GM12878 (cell line): ENCODE measurements around the gene DNAJB6. TPM values are rescaled to one million over a fixed set of nuclear protein-coding genes. Genes with fewer than 3 reads are reported as not detected.

Source experiments
- ATAC-seq: fragments of 200-7000 bp; cut with Tn5 transposase; 3 replicates; pipeline ENCODE4 v1.9.1; 2020; ENCODE audit warnings: mild to moderate bottlenecking, moderate library complexity
- BruUV-seq: library from RNA; stranded (reverse); fragments of 400-500 nt; replicated peaks from 2 replicates; lab custom pipeline; 2021; lab: Mats Ljungman, UMichigan
- CTCF ChIA-PET: fragments of 300-600 bp; sonication (Branson Sonifier 250); formaldehyde crosslinking; extraction: SDS; loops from one replicate; lab custom pipeline; 2021; ENCODE audit warnings: inconsistent platforms; lab: Yijun Ruan, JAX
- POLR2A ChIA-PET: fragments of 350-600 bp; formaldehyde crosslinking; extraction: SDS; loops from one replicate; lab custom pipeline; 2021; ENCODE audit warnings: inconsistent platforms; lab: Charles Lee
- RAD21 ChIA-PET: fragments of 300-600 bp; sonication (Branson Sonifier 250); formaldehyde crosslinking; loops from one replicate; lab custom pipeline; 2023; ENCODE audit warnings: antibody characterized with exemption; ENCODE audit not compliant: unreplicated experiment; lab: Charles Lee
- SMC1A ChIA-PET: fragments of 300-600 bp; sonication (Branson Sonifier 250); formaldehyde crosslinking; loops from one replicate; lab custom pipeline; 2023; ENCODE audit not compliant: unreplicated experiment, uncharacterized antibody; lab: Charles Lee
- DNase-seq: peaks from one replicate; pipeline ENCODE4 v3.0.0-alpha.2; 2011; ENCODE audit warnings: low read depth, low spot score
- FAIRE-seq: peaks from 3 replicates; lab custom pipeline; 2011; peaks lifted over from hg19 to GRCh38; lab: Jason Lieb, UNC
- H2AFZ ChIP-seq: 2 replicates; pipeline ENCODE4 v1.6.0; 2011; ENCODE audit warnings: low read depth, low read length, control low read depth; ENCODE audit not compliant: control insufficient read depth
- H3K27ac ChIP-seq: 2 replicates; pipeline ENCODE4 v1.5.1; 2011; ENCODE audit warnings: control low read depth; ENCODE audit not compliant: control insufficient read depth, insufficient read depth
- H3K27me3 ChIP-seq, 2 experiments: replicated peaks in 1 of 2; 2 replicates each; pipeline versions ENCODE4 v1.6.0 to v1.6.1; 2011; ENCODE audit warnings: low read length in 1 of 2; ENCODE audit not compliant: control insufficient read depth in 2 of 2, insufficient read depth in 2 of 2
- H3K36me3 ChIP-seq, 2 experiments: 2 replicates each; pipeline ENCODE4 v1.5.1; 2011; ENCODE audit warnings: low read length in 1 of 2; ENCODE audit not compliant: control insufficient read depth in 2 of 2, insufficient read depth in 2 of 2
- H3K4me1 ChIP-seq: 2 replicates; pipeline ENCODE4 v1.6.1; 2011; ENCODE audit warnings: mild to moderate bottlenecking, low read length, moderate library complexity, mixed read lengths; ENCODE audit not compliant: control insufficient read depth, insufficient read depth
- H3K4me2 ChIP-seq: 2 replicates; pipeline ENCODE4 v1.6.0; 2011; ENCODE audit warnings: control low read depth; ENCODE audit not compliant: control insufficient read depth, insufficient read depth
- H3K4me3 ChIP-seq: fragments of 200-600 bp; sonication (generic); 2 replicates; pipeline ENCODE4 v1.5.1; 2016
- H3K79me2 ChIP-seq: 2 replicates; pipeline ENCODE4 v1.6.0; 2011; ENCODE audit warnings: low read length; ENCODE audit not compliant: control insufficient read depth, insufficient read depth
- H3K9ac ChIP-seq: 2 replicates; pipeline ENCODE4 v1.8.0; 2011; ENCODE audit warnings: low read length, control low read depth, mixed read lengths; ENCODE audit not compliant: control insufficient read depth, insufficient read depth
- H3K9me3 ChIP-seq: replicated peaks from 3 replicates; pipeline ENCODE4 v1.5.1; 2011; ENCODE audit warnings: mild to moderate bottlenecking, low read length; ENCODE audit not compliant: control insufficient read depth, insufficient read depth
- H4K20me1 ChIP-seq: 2 replicates; pipeline ENCODE4 v1.6.0; 2011; ENCODE audit not compliant: control insufficient read depth, insufficient read depth
- BRCA1 ChIP-seq: IDR thresholded peaks from 2 replicates; pipeline ENCODE4 v1.6.1; 2011; ENCODE audit warnings: low read depth, low read length, improper control_type of control experiment
- EP300 ChIP-seq, 2 experiments: fragments of 150-350 bp in 1 of 2; IDR thresholded peaks; 2 replicates each; pipeline ENCODE4 v1.6.1; 2011 to 2012; ENCODE audit warnings: low read depth in 2 of 2, low read length in 2 of 2, borderline replicate concordance in 1 of 2, improper control_type of control experiment in 1 of 2, inconsistent platforms in 1 of 2; ENCODE audit not compliant: control insufficient read depth in 1 of 2
- EZH2 ChIP-seq: IDR thresholded peaks from 2 replicates; pipeline ENCODE4 v1.6.1; 2012; ENCODE audit warnings: low read depth, mild to moderate bottlenecking, control low read depth, inconsistent platforms, low read length, borderline replicate concordance; ENCODE audit not compliant: control insufficient read depth
- HSF1 ChIP-seq: fragments of 150-350 bp; IDR thresholded peaks from 2 replicates; pipeline ENCODE4 v1.6.1; 2014; ENCODE audit warnings: mild to moderate bottlenecking, low read depth, low read length
- KAT2A ChIP-seq: conservative IDR thresholded peaks from 2 replicates; pipeline ENCODE4 v1.6.1; 2011; ENCODE audit warnings: low read depth, low read length; ENCODE audit not compliant: control insufficient read depth
- NFIC ChIP-seq: IDR thresholded peaks from 2 replicates; pipeline ENCODE4 v1.6.1; 2012; ENCODE audit warnings: low read depth, mild to moderate bottlenecking, inconsistent platforms, low read length, moderate library complexity
- NFYB ChIP-seq: IDR thresholded peaks from 2 replicates; pipeline ENCODE4 v1.6.1; 2011; ENCODE audit warnings: low read depth, mild to moderate bottlenecking, low read length, improper control_type of control experiment, moderate library complexity; ENCODE audit not compliant: insufficient read depth
- RAD51 ChIP-seq: fragments of 450-650 bp; IDR thresholded peaks from 2 replicates; pipeline ENCODE4 v1.6.1; 2016; ENCODE audit warnings: moderate library complexity, mild to moderate bottlenecking, inconsistent platforms
- SREBF2 ChIP-seq: IDR thresholded peaks from 2 replicates; pipeline ENCODE4 v1.6.1; 2012; ENCODE audit warnings: mild to moderate bottlenecking, low read length
- STAT1 ChIP-seq: fragments of 450-650 bp; conservative IDR thresholded peaks from 2 replicates; pipeline ENCODE4 v1.6.1; 2014; ENCODE audit warnings: antibody characterized with exemption, mild to moderate bottlenecking
- TARDBP ChIP-seq: IDR thresholded peaks from 2 replicates; pipeline ENCODE4 v1.6.1; 2016; ENCODE audit warnings: borderline replicate concordance
- YBX1 ChIP-seq: fragments of 450-650 bp; IDR thresholded peaks from 2 replicates; pipeline ENCODE4 v1.6.1; 2016; ENCODE audit warnings: antibody characterized with exemption
- YY1 ChIP-seq: IDR thresholded peaks from 2 replicates; pipeline ENCODE4 v1.6.1; 2011; ENCODE audit warnings: low read depth, mild to moderate bottlenecking, low read length
- ZNF207 ChIP-seq: fragments of 450-650 bp; IDR thresholded peaks from 2 replicates; pipeline ENCODE4 v1.6.1; 2014; ENCODE audit warnings: antibody characterized with exemption, mild to moderate bottlenecking, borderline replicate concordance
- WGBS: methylation state at CpG from one replicate; pipeline ENCODE4 v1.1.6; 2016; ENCODE audit warnings: low lambda C conversion rate; ENCODE audit not compliant: insufficient replicate concordance, insufficient coverage; ENCODE audit errors: missing lambda C conversion rate; 5-methylcytosine and 5-hydroxymethylcytosine counted together
- in situ Hi-C: fragments of 300-500 bp; cut with MboI; formaldehyde crosslinking; loops from 9 replicates; pipeline ENCODE4 v1.14.3; 2018; ENCODE audit warnings: mixed read lengths
- intact Hi-C: fragments of 100-400 bp; cut with micrococcal nuclease; formaldehyde crosslinking; loops from one replicate; pipeline ENCODE4 v1.14.2; 2022; ENCODE audit not compliant: unreplicated experiment
- polyA plus RNA-seq, 11 experiments: library from polyadenylated mRNA; depleted of rRNA in 4 of 11; unstranded in 6 of 11; stranded (reverse) in 5 of 11; fragments of >200 nt; fragmentation: Nextera tagmentation in 4 of 11; fragmentation: Illumina TruSeq in 1 of 11; extraction: Ambion mirVana in 4 of 11; extraction: Trizol in 1 of 11; gene quantifications; 1 replicate in 1 of 11; 2 replicates in 10 of 11; pipeline versions ENCODE4 v1.2.1 to v1.2.3, GENCODE V29; 2011 to 2016; ENCODE audit warnings: inconsistent platforms in 2 of 11, missing spikeins in 2 of 11, low read depth in 1 of 11
- total RNA-seq, 4 experiments: library from RNA; depleted of rRNA in 3 of 4; stranded (reverse); fragments of >200 nt in 3 of 4; fragmentation: Illumina TruSeq in 1 of 4; extraction: Trizol in 1 of 4; gene quantifications; 2 replicates each; pipeline versions ENCODE4 v1.2.1 to v1.2.3, GENCODE V29; 2013 to 2021
- TF ChIP-seq, protein P1 (sequence below): fragments of 450-650 bp; IDR thresholded peaks from 2 replicates; pipeline ENCODE4 v1.6.1; 2014; ENCODE audit warnings: mild to moderate bottlenecking
- TF ChIP-seq, protein P2 (sequence below): fragments of 450-650 bp; IDR thresholded peaks from 2 replicates; pipeline ENCODE4 v1.6.1; 2017; ENCODE audit warnings: mild to moderate bottlenecking, moderate library complexity
- TF ChIP-seq, protein P3 (sequence below): fragments of 450-650 bp; IDR thresholded peaks from 2 replicates; pipeline ENCODE4 v1.6.1; 2016; ENCODE audit warnings: mild to moderate bottlenecking

Gene DNAJB6
- total and polyA plus RNA-seq, 10 of the 15 experiments (the other 5 are each of a cell fraction or from before 2014, with no cell fraction given): 34.5 to 117 (median 53.1) TPM

DNA sequence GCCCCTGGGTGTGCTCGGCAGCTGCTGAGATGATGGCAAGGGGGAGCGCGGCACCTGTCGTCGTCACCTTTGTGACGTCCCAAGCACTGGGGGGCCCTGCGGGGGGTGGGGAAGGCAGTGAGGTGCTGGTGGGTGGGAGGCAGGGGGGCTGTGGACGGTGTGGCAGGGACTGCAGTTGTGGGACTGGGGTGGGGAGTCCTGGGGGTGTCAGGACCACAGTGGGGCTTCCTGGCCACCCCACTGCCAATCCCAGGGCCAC is 82.2 kb downstream of the DNAJB6 start (continued):
- no peak for TF ChIP-seq EP300 (IDR thresholded peaks at IDR 0.05; ENCODE audit: borderline replicate concordance in 1 of 2, control insufficient read depth in 1 of 2, low read depth in 2 of 2, low read length in 2 of 2)
- TF ChIP-seq YBX1: no peak

DNA sequence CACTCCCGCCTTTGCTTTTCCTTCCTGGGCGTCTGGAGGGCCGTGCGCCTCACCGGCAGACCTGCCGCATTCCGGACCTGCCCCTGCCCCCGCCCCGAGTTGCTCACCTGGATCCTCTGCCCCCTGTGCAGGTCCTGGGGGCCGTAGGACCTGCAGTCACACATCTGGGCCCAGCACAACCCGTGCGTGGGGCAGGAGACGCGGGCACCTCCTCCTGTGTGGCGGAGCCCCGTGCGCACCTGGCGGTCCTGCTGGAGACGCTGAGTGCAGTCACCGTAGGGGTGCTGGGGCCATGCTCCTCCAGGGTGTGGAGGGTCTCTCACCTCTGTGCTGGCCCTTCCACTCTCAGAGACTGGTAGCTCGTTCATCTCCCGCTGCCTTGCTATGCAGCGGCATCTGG is 85.5 kb downstream of the DNAJB6 start:
- no peaks in the 10 kb centered on the region for H3K27me3 ChIP-seq
- CTCF ChIA-PET: interaction anchor here (1.0 kb wide), 1 partner anchor 9 kb away, joined by 4 read pairs; no protein-coding TSS in a partner anchor
- in situ Hi-C loops: no loop called here
- DNase-seq (no peak), ATAC-seq (no peak), FAIRE-seq (no peak)
- WGBS: 88% methylated on average over 18 of the region's 23 CpGs
- intact Hi-C loops: no loop called here
- H4K20me1 ChIP-seq: no peaks in the 10 kb centered on the region
- H2AFZ ChIP-seq: no peak overlapping the region
- TF ChIP-seq YY1 (no peak), HSF1 (no peak), TARDBP (no peak), NFYB (no peak), STAT1 (no peak), EZH2 (no peak), RAD51 (no peak), KAT2A (no peak), ZNF207 (no peak), SREBF2 (no peak), NFIC (no peak), BRCA1 (no peak)
- TF ChIP-seq, protein P1, sequence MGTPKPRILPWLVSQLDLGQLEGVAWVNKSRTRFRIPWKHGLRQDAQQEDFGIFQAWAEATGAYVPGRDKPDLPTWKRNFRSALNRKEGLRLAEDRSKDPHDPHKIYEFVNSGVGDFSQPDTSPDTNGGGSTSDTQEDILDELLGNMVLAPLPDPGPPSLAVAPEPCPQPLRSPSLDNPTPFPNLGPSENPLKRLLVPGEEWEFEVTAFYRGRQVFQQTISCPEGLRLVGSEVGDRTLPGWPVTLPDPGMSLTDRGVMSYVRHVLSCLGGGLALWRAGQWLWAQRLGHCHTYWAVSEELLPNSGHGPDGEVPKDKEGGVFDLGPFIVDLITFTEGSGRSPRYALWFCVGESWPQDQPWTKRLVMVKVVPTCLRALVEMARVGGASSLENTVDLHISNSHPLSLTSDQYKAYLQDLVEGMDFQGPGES: no peak
- TF ChIP-seq, protein P2, sequence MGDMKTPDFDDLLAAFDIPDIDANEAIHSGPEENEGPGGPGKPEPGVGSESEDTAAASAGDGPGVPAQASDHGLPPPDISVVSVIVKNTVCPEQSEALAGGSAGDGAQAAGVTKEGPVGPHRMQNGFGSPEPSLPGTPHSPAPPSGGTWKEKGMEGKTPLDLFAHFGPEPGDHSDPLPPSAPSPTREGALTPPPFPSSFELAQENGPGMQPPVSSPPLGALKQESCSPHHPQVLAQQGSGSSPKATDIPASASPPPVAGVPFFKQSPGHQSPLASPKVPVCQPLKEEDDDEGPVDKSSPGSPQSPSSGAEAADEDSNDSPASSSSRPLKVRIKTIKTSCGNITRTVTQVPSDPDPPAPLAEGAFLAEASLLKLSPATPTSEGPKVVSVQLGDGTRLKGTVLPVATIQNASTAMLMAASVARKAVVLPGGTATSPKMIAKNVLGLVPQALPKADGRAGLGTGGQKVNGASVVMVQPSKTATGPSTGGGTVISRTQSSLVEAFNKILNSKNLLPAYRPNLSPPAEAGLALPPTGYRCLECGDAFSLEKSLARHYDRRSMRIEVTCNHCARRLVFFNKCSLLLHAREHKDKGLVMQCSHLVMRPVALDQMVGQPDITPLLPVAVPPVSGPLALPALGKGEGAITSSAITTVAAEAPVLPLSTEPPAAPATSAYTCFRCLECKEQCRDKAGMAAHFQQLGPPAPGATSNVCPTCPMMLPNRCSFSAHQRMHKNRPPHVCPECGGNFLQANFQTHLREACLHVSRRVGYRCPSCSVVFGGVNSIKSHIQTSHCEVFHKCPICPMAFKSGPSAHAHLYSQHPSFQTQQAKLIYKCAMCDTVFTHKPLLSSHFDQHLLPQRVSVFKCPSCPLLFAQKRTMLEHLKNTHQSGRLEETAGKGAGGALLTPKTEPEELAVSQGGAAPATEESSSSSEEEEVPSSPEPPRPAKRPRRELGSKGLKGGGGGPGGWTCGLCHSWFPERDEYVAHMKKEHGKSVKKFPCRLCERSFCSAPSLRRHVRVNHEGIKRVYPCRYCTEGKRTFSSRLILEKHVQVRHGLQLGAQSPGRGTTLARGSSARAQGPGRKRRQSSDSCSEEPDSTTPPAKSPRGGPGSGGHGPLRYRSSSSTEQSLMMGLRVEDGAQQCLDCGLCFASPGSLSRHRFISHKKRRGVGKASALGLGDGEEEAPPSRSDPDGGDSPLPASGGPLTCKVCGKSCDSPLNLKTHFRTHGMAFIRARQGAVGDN: no peak
- TF ChIP-seq, protein P3, sequence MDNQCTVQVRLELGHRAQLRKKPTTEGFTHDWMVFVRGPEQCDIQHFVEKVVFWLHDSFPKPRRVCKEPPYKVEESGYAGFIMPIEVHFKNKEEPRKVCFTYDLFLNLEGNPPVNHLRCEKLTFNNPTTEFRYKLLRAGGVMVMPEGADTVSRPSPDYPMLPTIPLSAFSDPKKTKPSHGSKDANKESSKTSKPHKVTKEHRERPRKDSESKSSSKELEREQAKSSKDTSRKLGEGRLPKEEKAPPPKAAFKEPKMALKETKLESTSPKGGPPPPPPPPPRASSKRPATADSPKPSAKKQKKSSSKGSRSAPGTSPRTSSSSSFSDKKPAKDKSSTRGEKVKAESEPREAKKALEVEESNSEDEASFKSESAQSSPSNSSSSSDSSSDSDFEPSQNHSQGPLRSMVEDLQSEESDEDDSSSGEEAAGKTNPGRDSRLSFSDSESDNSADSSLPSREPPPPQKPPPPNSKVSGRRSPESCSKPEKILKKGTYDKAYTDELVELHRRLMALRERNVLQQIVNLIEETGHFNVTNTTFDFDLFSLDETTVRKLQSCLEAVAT: no peak
- no TSS peak for BruUV-seq
- H3K9me3 ChIP-seq: no peaks in the 10 kb centered on the region
- H3K9ac ChIP-seq: no peak overlapping the region
- SMC1A ChIA-PET: no interaction called here
- no peak overlapping the region for H3K4me2 ChIP-seq
- H3K4me1 ChIP-seq: no peaks in the 10 kb centered on the region
- RAD21 ChIA-PET: no interaction called here
- no peaks in the 10 kb centered on the region for H3K79me2 ChIP-seq
- H3K27ac ChIP-seq: no peak overlapping the region
- POLR2A ChIA-PET: no interaction called here
- no peak overlapping the region for H3K4me3 ChIP-seq
- peaks cover 0 to 1% of the 10 kb centered on the region in 2 experiments; a peak in 2 of 4 replicates for H3K36me3 ChIP-seq
